Natural killer cell treated with Interleukin-12 subunit alpha and Interleukin-12 subunit beta and Interleukin-15 and Interleukin-18, amount 100 ng/mL, for 72 hours (primary cell): ENCODE data around the gene CCDC154. TPM values are rescaled to one million over a fixed set of nuclear protein-coding genes. Genes with fewer than 3 reads are reported as not detected.

ENCODE experiments used
- ATAC-seq, 2 donors: fragments of 150-1000 bp; cut with Tn5 transposase in 1 of 2; sonication (Bioruptor Pico), chemical (Tn5 transposase) in 1 of 2; 2 replicates each; pipeline ENCODE4 v1.10.0; 2021
- DNase-seq: peaks from one replicate; pipeline ENCODE4 v3.0.0; 2022; ENCODE audit warnings: low spot score
- H3K27ac Mint-ChIP-seq, 2 donors: 1 replicate in 1 of 2; 2 replicates in 1 of 2; pipeline ENCODE4 v1.8.0; 2022; ENCODE audit warnings: mixed read lengths in 2 of 2, mild to moderate bottlenecking in 1 of 2, moderate library complexity in 1 of 2
- H3K27me3 Mint-ChIP-seq, 2 donors: 1 replicate in 1 of 2; 2 replicates in 1 of 2; pipeline ENCODE4 v1.8.0; 2022; ENCODE audit warnings: mixed read lengths in 2 of 2
- H3K36me3 Mint-ChIP-seq: one replicate; pipeline ENCODE4 v1.8.0; 2022; ENCODE audit warnings: mixed read lengths
- H3K4me1 Mint-ChIP-seq, 2 donors: 1 replicate in 1 of 2; 2 replicates in 1 of 2; pipeline ENCODE4 v1.8.0; 2022; ENCODE audit warnings: low read depth in 2 of 2, mixed read lengths in 2 of 2, mild to moderate bottlenecking in 1 of 2
- H3K4me3 Mint-ChIP-seq: one replicate; pipeline ENCODE4 v1.8.0; 2022; ENCODE audit warnings: mixed read lengths
- H3K9me3 Mint-ChIP-seq: 2 replicates; pipeline ENCODE4 v1.8.0; 2022; ENCODE audit warnings: mixed read lengths
- total RNA-seq, 2 donors: library from RNA; stranded (reverse); gene quantifications; one replicate each; pipeline ENCODE4 v1.2.3, GENCODE V29; 2022

The CCDC154 gene
- total RNA-seq, 2 donors from 2014 or later: 0.38 to 3.6 TPM

GRCh38 chr16:1398826-1399581, 45.4 kb downstream of the CCDC154 start:
- DNase-seq (no peak), ATAC-seq (peak in 1 of 2 donors; percentile 28)
- Mint-ChIP-seq H3K27me3 (no peaks in the 10 kb centered on the region), H3K36me3 (no peaks in the 10 kb centered on the region), H3K4me3 (no peak overlapping the region), H3K27ac (no peak overlapping the region), H3K4me1 (peaks cover 0 to 7% of the 10 kb centered on the region in 2 donors), H3K9me3 (no peaks in the 10 kb centered on the region)

- Mint-ChIP-seq H3K9me3 (no peaks in the 10 kb centered on the region), H3K4me3 (no peak overlapping the region), H3K27ac (no peak overlapping the region), H3K27me3 (no peaks in the 10 kb centered on the region), H3K4me1 (peaks cover 0 to 5% of the 10 kb centered on the region in 2 donors), H3K36me3 (no peaks in the 10 kb centered on the region)
- ATAC-seq (no peak), DNase-seq (no peak)
Measured at GRCh38 chr16:1398351-1398750, 46.0 kb downstream of the CCDC154 start.

GRCh38 chr16:1397779-1398178, 46.6 kb downstream of the CCDC154 start:
- Mint-ChIP-seq H3K27ac (no peak overlapping the region), H3K36me3 (no peaks in the 10 kb centered on the region), H3K4me3 (no peak overlapping the region), H3K9me3 (no peaks in the 10 kb centered on the region), H3K4me1 (peaks cover 0 to 3% of the 10 kb centered on the region in 2 donors), H3K27me3 (no peaks in the 10 kb centered on the region)
- ATAC-seq (no peak), DNase-seq (no peak)

GRCh38 chr16:1395444-1396031, 48.8 kb downstream of the CCDC154 start:
- no peak overlapping the region for H3K27ac Mint-ChIP-seq
- no peak for ATAC-seq
- H3K9me3 Mint-ChIP-seq: no peaks in the 10 kb centered on the region
- no peaks in the 10 kb centered on the region for H3K4me1 Mint-ChIP-seq
- no peak for DNase-seq
- no peaks in the 10 kb centered on the region for H3K27me3 Mint-ChIP-seq
- no peaks in the 10 kb centered on the region for H3K36me3 Mint-ChIP-seq
- no peak overlapping the region for H3K4me3 Mint-ChIP-seq

GRCh38 chr16:1394367-1394951, 49.9 kb downstream of the CCDC154 start:
- Mint-ChIP-seq H3K27ac (no peak overlapping the region), H3K27me3 (no peaks in the 10 kb centered on the region), H3K4me1 (no peaks in the 10 kb centered on the region), H3K4me3 (no peak overlapping the region), H3K36me3 (no peaks in the 10 kb centered on the region), H3K9me3 (no peaks in the 10 kb centered on the region)
- no peak for DNase-seq
- no peak for ATAC-seq

GRCh38 chr16:1393613-1394176, 50.7 kb downstream of the CCDC154 start:
- Mint-ChIP-seq H3K36me3 (no peaks in the 10 kb centered on the region), H3K27me3 (no peaks in the 10 kb centered on the region), H3K4me1 (no peaks in the 10 kb centered on the region), H3K4me3 (no peak overlapping the region), H3K9me3 (no peaks in the 10 kb centered on the region), H3K27ac (no peak overlapping the region)
- ATAC-seq: no peak
- DNase-seq: no peak

GRCh38 chr16:1392826-1393225, 51.5 kb downstream of the CCDC154 start:
- no peak for DNase-seq
- no peak overlapping the region for H3K27ac Mint-ChIP-seq
- no peaks in the 10 kb centered on the region for H3K9me3 Mint-ChIP-seq
- no peak overlapping the region for H3K4me3 Mint-ChIP-seq
- H3K36me3 Mint-ChIP-seq: no peaks in the 10 kb centered on the region
- no peak for ATAC-seq
- H3K4me1 Mint-ChIP-seq: no peaks in the 10 kb centered on the region
- H3K27me3 Mint-ChIP-seq: no peaks in the 10 kb centered on the region

GRCh38 chr16:1390239-1390779, 54.0 kb downstream of the CCDC154 start:
- H3K27ac Mint-ChIP-seq: no peak overlapping the region
- H3K4me3 Mint-ChIP-seq: no peak overlapping the region
- no peaks in the 10 kb centered on the region for H3K9me3 Mint-ChIP-seq
- ATAC-seq (no peak), DNase-seq (no peak)
- H3K4me1 Mint-ChIP-seq: no peaks in the 10 kb centered on the region
- H3K36me3 Mint-ChIP-seq: no peaks in the 10 kb centered on the region
- no peaks in the 10 kb centered on the region for H3K27me3 Mint-ChIP-seq

GRCh38 chr16:1389762-1390161, 54.6 kb downstream of the CCDC154 start:
- Mint-ChIP-seq H3K27me3 (no peaks in the 10 kb centered on the region), H3K36me3 (no peaks in the 10 kb centered on the region), H3K4me1 (no peaks in the 10 kb centered on the region), H3K4me3 (no peak overlapping the region), H3K27ac (no peak overlapping the region), H3K9me3 (no peaks in the 10 kb centered on the region)
- DNase-seq: no peak
- no peak for ATAC-seq

- Mint-ChIP-seq H3K27me3 (no peaks in the 10 kb centered on the region), H3K36me3 (no peaks in the 10 kb centered on the region), H3K9me3 (no peaks in the 10 kb centered on the region), H3K4me3 (no peak overlapping the region), H3K27ac (no peak overlapping the region), H3K4me1 (no peaks in the 10 kb centered on the region)
- peak; percentile 15 to 21 for ATAC-seq
- peak; percentile 59 for DNase-seq
Measured at GRCh38 chr16:1387331-1387730, 57.0 kb downstream of the CCDC154 start.

GRCh38 chr16:1385232-1385631, 59.1 kb downstream of the CCDC154 start:
- Mint-ChIP-seq H3K27ac (no peak overlapping the region), H3K9me3 (no peaks in the 10 kb centered on the region), H3K36me3 (no peaks in the 10 kb centered on the region)

More at GRCh38 chr16:1385232-1385631, 59.1 kb downstream of the CCDC154 start:
- H3K27me3 Mint-ChIP-seq: no peaks in the 10 kb centered on the region
- H3K4me3 Mint-ChIP-seq: no peak overlapping the region
- no peak for DNase-seq
- no peak for ATAC-seq
- H3K4me1 Mint-ChIP-seq: peaks cover 7 to 11% of the 10 kb centered on the region in 2 donors
